ENCODE results near the gene POLD1. TPM values are rescaled to one million over a fixed set of nuclear protein-coding genes. Genes with fewer than 3 reads are reported as not detected.

Gene POLD1
- total and polyA plus RNA-seq, 2 of the 13 experiments (the other 11 are each of a cell fraction or from before 2014, with no cell fraction given), result 17.4 to 54.0 TPM

DNA sequence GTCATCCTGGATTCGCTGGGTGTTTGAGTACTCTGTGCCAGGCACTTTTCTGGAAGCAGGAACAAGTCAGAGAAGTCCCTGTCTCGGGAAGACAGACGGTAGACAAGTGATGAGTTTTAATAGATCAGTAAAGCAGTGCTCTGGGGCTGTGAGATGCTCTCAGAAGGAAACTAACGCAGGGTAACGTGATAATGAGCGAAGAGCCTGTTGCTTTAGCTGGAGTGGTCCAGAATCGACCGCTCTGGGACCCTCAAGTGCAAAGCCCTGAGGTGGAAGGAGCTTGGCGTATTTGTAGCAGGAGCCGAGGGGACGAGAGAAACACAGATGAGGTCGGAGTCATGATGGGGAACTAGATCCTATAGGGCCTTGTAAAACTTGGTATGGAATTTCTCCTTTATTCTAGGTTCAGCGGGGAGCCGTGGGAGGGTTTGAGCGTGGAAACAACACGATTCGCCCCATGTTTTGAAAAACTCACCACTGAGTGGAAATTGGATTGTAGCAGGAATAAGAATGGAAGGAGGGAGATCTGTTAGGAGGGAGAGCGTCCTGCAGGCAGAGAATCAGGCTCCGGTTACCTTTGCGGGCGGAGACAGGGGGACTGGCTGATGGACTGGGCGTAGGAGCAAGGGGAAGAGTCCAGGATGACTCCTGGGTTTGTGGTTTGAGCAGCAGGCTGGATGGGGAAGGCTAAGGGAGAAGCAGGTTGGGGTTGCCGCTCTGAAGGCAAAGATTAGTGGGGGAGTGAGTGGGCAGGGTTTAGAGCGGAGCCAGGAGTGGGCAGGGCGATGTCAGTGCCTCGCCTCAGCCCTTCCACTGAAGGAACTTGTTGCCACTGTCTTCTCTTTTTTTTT is 763 bp downstream of the POLD1 start (continued):
- no peak for TF ChIP-seq ZNF777 (CRISPR knock-in tag; IDR thresholded peaks at IDR 0.05)
- TF ChIP-seq ZNF3 (CRISPR knock-in tag; IDR thresholded peaks at IDR 0.05), result no peak
- TF ChIP-seq ZNF816 (CRISPR knock-in tag; IDR thresholded peaks at IDR 0.05; ENCODE audit: borderline replicate concordance), result 0 out of 2 replicates have a peak, but pooled peaks have one; percentile 83
- no peak for TF ChIP-seq HNRNPUL1 (IDR thresholded peaks at IDR 0.05; ENCODE audit: low read depth, low read length)
- TF ChIP-seq PAF1 (CRISPR knock-in tag; IDR thresholded peaks at IDR 0.05), result no peak
- no peak for TF ChIP-seq SMARCE1 (IDR thresholded peaks at IDR 0.05; ENCODE audit: borderline replicate concordance)
- no peak for TF ChIP-seq TP53 (CRISPR knock-in tag; conservative IDR thresholded peaks at IDR 0.05)
- no peak for TF ChIP-seq SIX4 (CRISPR knock-in tag; IDR thresholded peaks at IDR 0.05)

DNA sequence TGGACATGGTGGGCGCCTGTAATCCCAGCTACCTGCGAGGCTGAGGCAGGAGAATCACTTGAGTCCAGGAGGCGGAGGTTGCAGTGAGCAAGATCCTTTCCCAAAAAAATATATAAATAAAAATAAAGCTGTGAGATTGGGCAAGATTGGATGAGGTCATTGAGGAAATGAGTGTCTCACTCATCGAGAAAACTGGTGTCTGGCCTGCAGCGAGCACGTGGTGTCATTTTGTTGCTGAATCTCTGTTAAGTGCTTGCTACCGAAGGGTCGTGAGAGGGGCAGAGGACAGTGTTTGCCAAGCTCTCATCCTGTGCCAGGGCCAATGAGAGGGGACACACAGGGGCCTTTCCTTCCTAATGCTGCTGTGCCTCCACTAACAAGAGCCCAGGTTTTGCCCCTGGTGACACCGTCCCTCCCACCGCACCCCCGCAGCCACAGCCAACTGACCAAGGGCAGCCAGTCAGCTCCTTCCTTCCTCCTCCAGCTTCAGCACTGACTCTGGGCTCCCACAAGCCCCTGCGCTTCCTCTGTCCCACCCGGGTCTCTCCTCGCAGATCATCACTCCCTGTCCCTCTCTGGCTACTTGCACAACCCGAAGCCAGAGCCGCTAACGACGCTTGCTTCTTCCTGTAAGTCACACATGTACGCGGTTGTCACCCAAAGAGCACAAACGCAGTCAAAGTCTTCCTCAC is 3.2 kb downstream of the POLD1 start:
- 96% methylated on average over 19 of the region's 21 CpGs for WGBS (ENCODE audit: low lambda C conversion rate)
- Histone ChIP-seq H4K20me1 (ENCODE audit: insufficient read depth, low read length) (no peaks in the 10 kb centered on the region), H3K27ac (ENCODE audit: extremely low read length, insufficient read depth, low read length) (no peak overlapping the region), H3K9ac (ENCODE audit: insufficient read depth, low read depth, low read length) (no peak overlapping the region), H3K79me2 (ENCODE audit: insufficient read depth, low read length) (peaks cover 32% of the 10 kb centered on the region), H2AFZ (ENCODE audit: low read length) (no peak overlapping the region), H3K4me3 (replicated peaks in 1 of 3; ENCODE audit: insufficient read depth in 1 of 3, low read depth in 2 of 3, low read length in 3 of 3) (no peak overlapping the region), H3K9me3 (ENCODE audit: low read length) (no peaks in the 10 kb centered on the region), H3K4me1 (ENCODE audit: insufficient read depth, low read length) (peaks cover 22% of the 10 kb centered on the region), H3K4me2 (ENCODE audit: low read depth, low read length) (no peak overlapping the region), H3K27me3 (ENCODE audit: control insufficient read depth in 1 of 2, insufficient read depth in 2 of 2, low read length in 2 of 2) (no peaks in the 10 kb centered on the region), H3K36me3 (replicated peaks in 1 of 2; ENCODE audit: control insufficient read depth in 1 of 2, insufficient read depth in 2 of 2, low read length in 2 of 2) (peaks cover 4 to 20% of the 10 kb centered on the region in 2 experiments; a peak in 4 of 5 replicates)
- BruUV-seq (replicated peaks), result no TSS peak
- DNase-seq (ENCODE audit: low spot score), result no peak
- ChIA-PET POLR2A (no interaction called here), CTCF (ENCODE audit: low intra/inter-chr PET ratio, low total read pairs) (no interaction called here)
- intact Hi-C loops (cut with micrococcal nuclease; ENCODE audit: unreplicated experiment), result no loop called here
- no peak for TF ChIP-seq ATM (IDR thresholded peaks at IDR 0.05; ENCODE audit: borderline replicate concordance)
- TF ChIP-seq, protein P1, sequence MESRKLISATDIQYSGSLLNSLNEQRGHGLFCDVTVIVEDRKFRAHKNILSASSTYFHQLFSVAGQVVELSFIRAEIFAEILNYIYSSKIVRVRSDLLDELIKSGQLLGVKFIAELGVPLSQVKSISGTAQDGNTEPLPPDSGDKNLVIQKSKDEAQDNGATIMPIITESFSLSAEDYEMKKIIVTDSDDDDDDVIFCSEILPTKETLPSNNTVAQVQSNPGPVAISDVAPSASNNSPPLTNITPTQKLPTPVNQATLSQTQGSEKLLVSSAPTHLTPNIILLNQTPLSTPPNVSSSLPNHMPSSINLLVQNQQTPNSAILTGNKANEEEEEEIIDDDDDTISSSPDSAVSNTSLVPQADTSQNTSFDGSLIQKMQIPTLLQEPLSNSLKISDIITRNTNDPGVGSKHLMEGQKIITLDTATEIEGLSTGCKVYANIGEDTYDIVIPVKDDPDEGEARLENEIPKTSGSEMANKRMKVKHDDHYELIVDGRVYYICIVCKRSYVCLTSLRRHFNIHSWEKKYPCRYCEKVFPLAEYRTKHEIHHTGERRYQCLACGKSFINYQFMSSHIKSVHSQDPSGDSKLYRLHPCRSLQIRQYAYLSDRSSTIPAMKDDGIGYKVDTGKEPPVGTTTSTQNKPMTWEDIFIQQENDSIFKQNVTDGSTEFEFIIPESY (CRISPR knock-in tag; IDR thresholded peaks at IDR 0.05), result peak; percentile 62; the same call in 1 of the 2 replicates
- no peak for TF ChIP-seq ZBTB26 (CRISPR knock-in tag; IDR thresholded peaks at IDR 0.05; ENCODE audit: borderline replicate concordance)
- TF ChIP-seq CENPX (CRISPR knock-in tag; IDR thresholded peaks at IDR 0.05), result no peak
- no peak for TF ChIP-seq SIX4 (CRISPR knock-in tag; IDR thresholded peaks at IDR 0.05)
- no peak for TF ChIP-seq AGO1 (IDR thresholded peaks at IDR 0.05; ENCODE audit: low read depth, low read length, poor library complexity, severe bottlenecking)
- TF ChIP-seq ZNF264 (CRISPR knock-in tag; IDR thresholded peaks at IDR 0.05), result no peak
- no peak for TF ChIP-seq ZGPAT (CRISPR knock-in tag; IDR thresholded peaks at IDR 0.05)
- FAIRE-seq, result no peak
- in situ Hi-C loops (cut with HindIII; ENCODE audit: extremely low pct_ligation_motif_present, low pct_unique_long_range_greater_than_20kb), result no loop called here
- ATAC-seq, result no peak

All from HepG2 (cell line).